ENCODE results near the gene ZSCAN29.
"Not testable (repeated sequence)": the region's sequence is repeated elsewhere in the genome, so short reads cannot be mapped to it uniquely, and the experiment has no call there.

DNA sequence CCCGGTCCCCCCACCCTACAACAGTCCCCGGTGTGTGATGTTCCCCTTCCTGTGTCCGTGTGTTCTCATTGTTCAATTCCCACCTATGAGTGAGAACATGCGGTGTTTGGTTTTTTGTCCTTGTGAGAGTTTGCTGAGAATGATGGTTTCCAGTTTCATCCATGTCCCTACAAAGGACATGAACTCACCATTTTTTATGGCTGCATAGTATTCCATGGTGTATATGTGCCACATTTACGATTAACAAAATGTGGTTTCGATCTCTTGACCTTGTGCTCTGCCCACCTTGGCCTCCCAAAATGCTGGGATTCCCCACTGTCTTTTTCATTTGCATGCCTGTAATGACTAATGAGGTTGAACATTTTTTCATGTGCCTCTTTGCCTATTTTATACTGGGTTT is 22.7 kb upstream of the ZSCAN29 start:
- TF ChIP-seq, protein P1, sequence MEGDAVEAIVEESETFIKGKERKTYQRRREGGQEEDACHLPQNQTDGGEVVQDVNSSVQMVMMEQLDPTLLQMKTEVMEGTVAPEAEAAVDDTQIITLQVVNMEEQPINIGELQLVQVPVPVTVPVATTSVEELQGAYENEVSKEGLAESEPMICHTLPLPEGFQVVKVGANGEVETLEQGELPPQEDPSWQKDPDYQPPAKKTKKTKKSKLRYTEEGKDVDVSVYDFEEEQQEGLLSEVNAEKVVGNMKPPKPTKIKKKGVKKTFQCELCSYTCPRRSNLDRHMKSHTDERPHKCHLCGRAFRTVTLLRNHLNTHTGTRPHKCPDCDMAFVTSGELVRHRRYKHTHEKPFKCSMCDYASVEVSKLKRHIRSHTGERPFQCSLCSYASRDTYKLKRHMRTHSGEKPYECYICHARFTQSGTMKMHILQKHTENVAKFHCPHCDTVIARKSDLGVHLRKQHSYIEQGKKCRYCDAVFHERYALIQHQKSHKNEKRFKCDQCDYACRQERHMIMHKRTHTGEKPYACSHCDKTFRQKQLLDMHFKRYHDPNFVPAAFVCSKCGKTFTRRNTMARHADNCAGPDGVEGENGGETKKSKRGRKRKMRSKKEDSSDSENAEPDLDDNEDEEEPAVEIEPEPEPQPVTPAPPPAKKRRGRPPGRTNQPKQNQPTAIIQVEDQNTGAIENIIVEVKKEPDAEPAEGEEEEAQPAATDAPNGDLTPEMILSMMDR (optimal IDR thresholded peaks at IDR 0.05 in 1 of 3, IDR thresholded peaks at IDR 0.05 in 1 of 3, conservative IDR thresholded peaks at IDR 0.05 in 1 of 3; ENCODE audit: extremely low read depth in 1 of 3, insufficient read depth in 2 of 3, low read length in 3 of 3): not testable (repeated sequence)
- not testable (repeated sequence) for TF ChIP-seq EZH2 (IDR thresholded peaks at IDR 0.05; ENCODE audit: low read length)

Data from keratinocyte (primary cell).